ENCODE measurements around the gene NLK. TPM values are rescaled to one million over a fixed set of nuclear protein-coding genes. Genes with fewer than 3 reads are reported as not detected.

Gene NLK
- total RNA-seq, 1 experiment from 2014 or later, result 12.8 TPM

GRCh38 chr17:28101919-28102318 is 59.4 kb downstream of the NLK start:
- Histone ChIP-seq H3K9me3 (ENCODE audit: control insufficient read depth in 1 of 2, insufficient read depth in 1 of 2, low read depth in 1 of 2, low read length in 2 of 2) (no peaks in the 10 kb centered on the region), H2AFZ (ENCODE audit: low read depth, low read length, poor library complexity, severe bottlenecking) (no peak overlapping the region), H3K9ac (ENCODE audit: low read length) (no peak overlapping the region), H3K9me2 (ENCODE audit: insufficient read depth) (no peaks in the 10 kb centered on the region), H3K4me2 (ENCODE audit: low read length) (no peak overlapping the region), H3K4me3 (replicated peaks in 1 of 2; ENCODE audit: low read depth in 1 of 2, low read length in 2 of 2) (no peak overlapping the region), H4K20me1 (ENCODE audit: insufficient read depth) (no peaks in the 10 kb centered on the region), H3K27ac (ENCODE audit: low read depth, low read length) (no peak overlapping the region), H3K36me3 (ENCODE audit: control insufficient read depth in 1 of 2, insufficient read depth in 2 of 2, low read length in 2 of 2) (no peaks in the 10 kb centered on the region), H3K79me2 (ENCODE audit: insufficient read depth, low read length) (peaks cover 7% of the 10 kb centered on the region; the same call in 1 of the 2 replicates), H3K27me3 (ENCODE audit: insufficient read depth, low read length) (no peaks in the 10 kb centered on the region), H3K4me1 (ENCODE audit: control insufficient read depth in 1 of 2, insufficient read depth in 2 of 2, low read length in 2 of 2) (no peaks in the 10 kb centered on the region)
- ChIA-PET RAD21 (ENCODE audit: low non-redundant PET in 1 of 2, low total read pairs in 2 of 2, uncharacterized antibody in 2 of 2, unreplicated experiment in 2 of 2) (no interaction called here), POLR2A (no interaction called here), CTCF (no interaction called here)
- DNase-seq (ENCODE audit: low read depth, low spot score) (no peak), ATAC-seq (no peak)
- no peak for TF ChIP-seq YY1 (IDR thresholded peaks at IDR 0.05; ENCODE audit: extremely low read depth, insufficient replicate concordance, low read depth, low read length)
- no peak for TF ChIP-seq EGR1 (IDR thresholded peaks at IDR 0.05; ENCODE audit: low read depth)
- intact Hi-C loops (cut with micrococcal nuclease), result no loop called here
- no TSS peak for BruUV-seq (replicated peaks)

DNA sequence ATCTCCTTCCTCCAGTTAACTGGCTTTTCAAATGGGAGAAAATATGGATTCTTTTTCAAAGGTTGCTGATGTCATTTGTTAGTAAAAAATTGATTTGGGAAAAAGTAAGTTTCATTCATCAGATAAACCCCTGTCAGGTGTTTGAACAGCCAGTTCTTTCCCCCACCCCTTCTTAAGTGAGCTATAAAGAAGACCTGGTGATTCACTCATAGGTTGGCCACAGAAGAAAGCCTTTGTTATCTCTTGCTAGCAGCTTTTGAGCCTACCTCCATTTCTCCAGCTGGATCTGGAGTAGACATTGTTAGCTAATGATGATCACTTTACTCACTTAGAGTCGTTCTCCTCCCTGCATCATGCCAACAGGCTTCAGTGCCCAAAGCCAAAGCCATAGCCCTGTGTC is 63.0 kb downstream of the NLK start:
- TF ChIP-seq CEBPB (IDR thresholded peaks at IDR 0.05; ENCODE audit: low read depth), result no peak
- TF ChIP-seq, protein P1, sequence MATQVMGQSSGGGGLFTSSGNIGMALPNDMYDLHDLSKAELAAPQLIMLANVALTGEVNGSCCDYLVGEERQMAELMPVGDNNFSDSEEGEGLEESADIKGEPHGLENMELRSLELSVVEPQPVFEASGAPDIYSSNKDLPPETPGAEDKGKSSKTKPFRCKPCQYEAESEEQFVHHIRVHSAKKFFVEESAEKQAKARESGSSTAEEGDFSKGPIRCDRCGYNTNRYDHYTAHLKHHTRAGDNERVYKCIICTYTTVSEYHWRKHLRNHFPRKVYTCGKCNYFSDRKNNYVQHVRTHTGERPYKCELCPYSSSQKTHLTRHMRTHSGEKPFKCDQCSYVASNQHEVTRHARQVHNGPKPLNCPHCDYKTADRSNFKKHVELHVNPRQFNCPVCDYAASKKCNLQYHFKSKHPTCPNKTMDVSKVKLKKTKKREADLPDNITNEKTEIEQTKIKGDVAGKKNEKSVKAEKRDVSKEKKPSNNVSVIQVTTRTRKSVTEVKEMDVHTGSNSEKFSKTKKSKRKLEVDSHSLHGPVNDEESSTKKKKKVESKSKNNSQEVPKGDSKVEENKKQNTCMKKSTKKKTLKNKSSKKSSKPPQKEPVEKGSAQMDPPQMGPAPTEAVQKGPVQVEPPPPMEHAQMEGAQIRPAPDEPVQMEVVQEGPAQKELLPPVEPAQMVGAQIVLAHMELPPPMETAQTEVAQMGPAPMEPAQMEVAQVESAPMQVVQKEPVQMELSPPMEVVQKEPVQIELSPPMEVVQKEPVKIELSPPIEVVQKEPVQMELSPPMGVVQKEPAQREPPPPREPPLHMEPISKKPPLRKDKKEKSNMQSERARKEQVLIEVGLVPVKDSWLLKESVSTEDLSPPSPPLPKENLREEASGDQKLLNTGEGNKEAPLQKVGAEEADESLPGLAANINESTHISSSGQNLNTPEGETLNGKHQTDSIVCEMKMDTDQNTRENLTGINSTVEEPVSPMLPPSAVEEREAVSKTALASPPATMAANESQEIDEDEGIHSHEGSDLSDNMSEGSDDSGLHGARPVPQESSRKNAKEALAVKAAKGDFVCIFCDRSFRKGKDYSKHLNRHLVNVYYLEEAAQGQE (IDR thresholded peaks at IDR 0.05; ENCODE audit: low read depth), result no peak
- H4K20me1 ChIP-seq (ENCODE audit: insufficient read depth), result no peaks in the 10 kb centered on the region
- no peaks in the 10 kb centered on the region for H3K9me3 ChIP-seq (ENCODE audit: control insufficient read depth in 1 of 2, insufficient read depth in 1 of 2, low read depth in 1 of 2, low read length in 2 of 2)
- no peak overlapping the region for H2AFZ ChIP-seq (ENCODE audit: low read depth, low read length, poor library complexity, severe bottlenecking)
- no peaks in the 10 kb centered on the region for H3K27me3 ChIP-seq (ENCODE audit: insufficient read depth, low read length)
- RAD21 ChIA-PET (ENCODE audit: low non-redundant PET in 1 of 2, low total read pairs in 2 of 2, uncharacterized antibody in 2 of 2, unreplicated experiment in 2 of 2), result no interaction called here
- no peak overlapping the region for H3K9ac ChIP-seq (ENCODE audit: low read length)
- BruUV-seq (replicated peaks), result no TSS peak
- POLR2A ChIA-PET, result no interaction called here
- no peak overlapping the region for H3K4me2 ChIP-seq (ENCODE audit: low read length)
- CTCF ChIA-PET, result no interaction called here
- no peak overlapping the region for H3K4me3 ChIP-seq (replicated peaks in 1 of 2; ENCODE audit: low read depth in 1 of 2, low read length in 2 of 2)
- no peak for ATAC-seq
- H3K79me2 ChIP-seq (ENCODE audit: insufficient read depth, low read length), result peaks cover 7% of the 10 kb centered on the region; the same call in 1 of the 2 replicates
- H3K27ac ChIP-seq (ENCODE audit: low read depth, low read length), result no peak overlapping the region
- DNase-seq (ENCODE audit: low read depth, low spot score), result no peak
- intact Hi-C loops (cut with micrococcal nuclease), result no loop called here
- H3K36me3 ChIP-seq (ENCODE audit: control insufficient read depth in 1 of 2, insufficient read depth in 2 of 2, low read length in 2 of 2), result no peaks in the 10 kb centered on the region
- H3K4me1 ChIP-seq (ENCODE audit: control insufficient read depth in 1 of 2, insufficient read depth in 2 of 2, low read length in 2 of 2), result no peaks in the 10 kb centered on the region
- no peaks in the 10 kb centered on the region for H3K9me2 ChIP-seq (ENCODE audit: insufficient read depth)

Measured in HCT116 (cell line).